GM12865 (cell line): ENCODE results near the gene ARMC3.
"Not testable (repeated sequence)": the region's sequence is repeated elsewhere in the genome, so short reads cannot be mapped to it uniquely, and the experiment has no call there.

Experiments used
- DNase-seq: peaks from one replicate; pipeline ENCODE4 v3.0.0; 2010; ENCODE audit warnings: low read depth
- H3K4me3 ChIP-seq: 2 replicates; pipeline ENCODE4 v1.5.1; 2011; ENCODE audit warnings: mild to moderate bottlenecking, low read depth, low read length, control low read depth
- TF ChIP-seq, protein P1 (sequence below): IDR thresholded peaks from 2 replicates; pipeline ENCODE4 v1.5.1; 2011; ENCODE audit warnings: low read length, control low read depth, low read depth, inconsistent platforms; ENCODE audit not compliant: insufficient read depth; ENCODE audit errors: missing control alignments

Gene ARMC3

DNA sequence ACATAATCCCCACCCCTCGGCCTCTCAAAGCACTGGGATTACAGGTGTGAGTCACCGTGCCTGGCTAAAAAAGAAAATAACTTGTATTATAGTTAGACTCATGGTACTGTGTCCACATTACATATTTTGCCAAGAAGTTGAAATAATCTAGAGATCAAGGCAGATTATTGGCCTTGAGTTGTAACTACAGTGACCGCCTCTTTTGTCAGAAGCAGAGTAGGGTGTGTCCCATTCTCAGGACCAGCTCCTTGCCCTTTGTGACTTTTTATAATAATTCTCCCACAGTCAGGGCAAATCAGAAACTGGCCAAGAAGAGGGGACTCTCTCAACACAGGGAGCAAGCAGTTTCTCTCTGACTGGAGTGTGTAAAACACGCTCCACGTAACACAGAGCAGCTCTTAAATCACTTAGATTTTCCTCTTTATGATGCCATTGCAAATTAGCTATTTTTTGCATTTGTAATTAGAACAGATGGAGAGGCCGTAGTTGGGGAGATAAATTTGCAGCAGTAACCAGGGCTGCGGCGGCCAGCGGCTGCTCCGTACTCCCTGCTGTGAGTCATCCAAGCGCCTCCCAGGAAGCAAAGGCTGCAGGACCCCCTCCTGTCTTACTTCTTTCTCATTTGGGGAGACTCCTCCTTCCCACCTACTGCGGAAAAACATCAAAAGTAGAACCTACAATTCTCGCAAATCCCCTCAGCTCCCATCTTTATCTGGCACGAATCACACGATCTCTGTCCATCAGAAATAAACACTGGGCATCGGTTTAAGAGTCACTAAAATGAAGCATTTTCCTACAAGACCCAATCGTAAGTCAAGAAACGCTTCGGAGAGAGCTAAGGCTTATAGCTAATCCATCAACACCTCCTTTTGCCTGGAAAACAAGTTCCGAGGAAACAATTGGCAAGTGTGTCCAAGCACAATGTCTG is 135.5 kb downstream of the ARMC3 start:
- H3K4me3 ChIP-seq: no peak overlapping the region
- DNase-seq: no peak
- TF ChIP-seq, protein P1, sequence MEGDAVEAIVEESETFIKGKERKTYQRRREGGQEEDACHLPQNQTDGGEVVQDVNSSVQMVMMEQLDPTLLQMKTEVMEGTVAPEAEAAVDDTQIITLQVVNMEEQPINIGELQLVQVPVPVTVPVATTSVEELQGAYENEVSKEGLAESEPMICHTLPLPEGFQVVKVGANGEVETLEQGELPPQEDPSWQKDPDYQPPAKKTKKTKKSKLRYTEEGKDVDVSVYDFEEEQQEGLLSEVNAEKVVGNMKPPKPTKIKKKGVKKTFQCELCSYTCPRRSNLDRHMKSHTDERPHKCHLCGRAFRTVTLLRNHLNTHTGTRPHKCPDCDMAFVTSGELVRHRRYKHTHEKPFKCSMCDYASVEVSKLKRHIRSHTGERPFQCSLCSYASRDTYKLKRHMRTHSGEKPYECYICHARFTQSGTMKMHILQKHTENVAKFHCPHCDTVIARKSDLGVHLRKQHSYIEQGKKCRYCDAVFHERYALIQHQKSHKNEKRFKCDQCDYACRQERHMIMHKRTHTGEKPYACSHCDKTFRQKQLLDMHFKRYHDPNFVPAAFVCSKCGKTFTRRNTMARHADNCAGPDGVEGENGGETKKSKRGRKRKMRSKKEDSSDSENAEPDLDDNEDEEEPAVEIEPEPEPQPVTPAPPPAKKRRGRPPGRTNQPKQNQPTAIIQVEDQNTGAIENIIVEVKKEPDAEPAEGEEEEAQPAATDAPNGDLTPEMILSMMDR: no peak

DNA sequence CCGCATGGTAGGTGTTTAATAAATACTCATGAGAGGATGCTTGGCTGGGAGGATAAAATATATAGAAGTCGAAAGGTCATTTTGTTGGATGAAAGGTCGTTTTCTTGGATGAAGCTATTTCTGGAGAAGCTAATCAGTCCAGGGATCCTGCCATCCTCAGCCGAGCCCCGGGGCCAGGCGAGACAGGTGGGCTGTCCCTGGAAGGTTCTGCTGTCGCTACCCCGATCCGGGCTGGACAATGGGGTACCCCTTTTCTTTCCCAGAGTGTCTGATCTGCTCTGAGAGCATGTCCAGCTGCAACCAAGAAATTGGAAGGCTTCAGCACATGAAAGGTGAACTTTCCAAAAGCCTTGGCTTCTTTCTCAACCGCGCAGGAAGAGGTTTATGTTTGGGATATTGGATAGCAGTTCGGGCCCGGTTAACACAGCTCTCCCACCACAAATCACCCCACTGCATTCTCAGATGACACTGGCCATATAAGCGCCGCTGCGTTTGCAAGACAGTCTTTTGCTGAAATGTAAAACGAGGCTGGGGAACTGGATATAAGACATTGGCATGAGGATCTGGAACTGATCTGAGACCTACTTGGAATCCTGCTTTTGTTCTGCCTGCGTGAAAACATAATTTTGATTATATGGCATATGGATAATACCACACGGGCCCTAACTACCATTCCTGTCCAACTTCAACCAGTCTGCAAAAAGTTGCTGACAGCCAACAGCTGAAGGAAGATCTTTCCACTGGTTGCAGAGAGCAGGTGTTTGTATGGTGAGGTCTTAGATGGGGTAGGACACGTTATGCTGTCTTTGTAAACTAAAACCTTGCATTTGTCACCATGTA is 136.3 kb downstream of the ARMC3 start:
- DNase-seq: no peak
- TF ChIP-seq, protein P1: no peak
- no peak overlapping the region for H3K4me3 ChIP-seq

DNA sequence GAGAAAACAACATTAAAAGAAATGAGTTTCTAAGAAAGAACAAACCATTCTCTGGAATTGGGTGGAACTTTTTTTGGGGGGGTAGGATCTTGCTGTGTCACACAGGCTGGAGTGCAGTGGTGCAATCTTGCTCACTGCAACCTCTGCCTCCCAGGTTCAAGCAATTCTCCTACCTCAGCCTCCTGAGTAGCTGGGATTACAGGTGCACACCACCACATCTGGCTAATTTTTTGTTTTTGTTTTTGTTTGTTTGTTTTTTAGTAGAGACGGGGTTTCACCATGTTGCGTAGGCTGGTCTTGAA is 136.9 kb downstream of the ARMC3 start:
- DNase-seq: not testable (repeated sequence)

DNA sequence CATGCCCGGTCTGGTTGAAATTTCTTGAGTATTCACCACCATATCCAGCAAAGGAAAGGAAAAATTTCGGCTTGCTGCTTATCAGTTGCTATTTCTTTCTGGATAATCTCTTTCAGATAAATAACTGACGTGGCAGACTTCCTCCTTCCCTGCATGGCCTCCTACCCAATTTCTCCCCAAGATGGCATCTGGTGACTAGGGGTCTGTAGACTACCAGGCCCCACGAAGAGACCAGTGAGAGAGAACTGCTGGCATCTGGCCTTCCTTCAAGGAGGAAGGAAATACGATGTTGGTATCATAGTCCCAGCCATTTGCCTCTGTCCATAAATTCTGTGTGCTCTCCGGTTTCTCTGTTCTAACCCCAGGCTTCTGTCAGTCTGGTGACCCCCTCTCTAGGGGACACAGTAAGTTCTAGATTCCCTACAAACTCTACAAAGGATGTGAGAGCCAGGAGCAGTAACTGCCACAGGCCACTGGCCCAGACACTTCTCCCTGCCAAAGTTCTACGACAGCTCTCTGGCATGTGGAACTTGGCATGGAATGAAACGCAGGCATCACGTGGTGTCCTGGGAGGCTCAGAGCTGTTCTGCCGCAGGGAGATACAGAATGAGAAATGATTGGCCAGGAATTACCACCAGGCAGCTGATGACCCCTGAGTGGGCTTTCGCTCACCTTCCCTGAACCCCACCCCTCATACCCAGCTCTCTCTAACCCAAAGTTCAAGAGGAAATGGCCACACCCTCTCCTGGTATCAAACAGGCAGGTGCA is 137.5 kb downstream of the ARMC3 start:
- H3K4me3 ChIP-seq: no peak overlapping the region
- DNase-seq: no peak
- TF ChIP-seq, protein P1: no peak

More for the DNA sequence above, 136.9 kb downstream of the ARMC3 start:
- not testable (repeated sequence) for H3K4me3 ChIP-seq

DNA sequence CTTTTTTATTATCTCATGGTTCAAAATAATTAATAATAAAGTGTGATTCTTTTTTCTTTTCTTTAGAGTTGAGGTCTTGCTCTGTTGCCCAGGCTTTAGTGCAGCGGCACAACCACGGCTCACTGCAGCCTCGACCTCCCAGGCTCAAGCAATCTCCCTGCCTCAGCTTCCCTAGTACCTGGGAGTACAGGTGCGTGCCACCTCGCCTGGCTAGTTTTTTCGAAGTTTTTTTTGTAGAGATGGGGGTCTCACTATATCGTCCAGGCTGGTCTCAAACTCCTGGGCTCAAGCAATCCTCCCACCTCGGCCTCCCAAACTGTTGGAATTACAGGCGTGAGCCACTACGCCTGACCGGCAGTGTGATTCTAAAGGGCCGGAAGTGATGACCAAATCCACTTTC is 139.5 kb downstream of the ARMC3 start:
- no peak overlapping the region for H3K4me3 ChIP-seq
- TF ChIP-seq, protein P1: no peak
- no peak for DNase-seq

DNA sequence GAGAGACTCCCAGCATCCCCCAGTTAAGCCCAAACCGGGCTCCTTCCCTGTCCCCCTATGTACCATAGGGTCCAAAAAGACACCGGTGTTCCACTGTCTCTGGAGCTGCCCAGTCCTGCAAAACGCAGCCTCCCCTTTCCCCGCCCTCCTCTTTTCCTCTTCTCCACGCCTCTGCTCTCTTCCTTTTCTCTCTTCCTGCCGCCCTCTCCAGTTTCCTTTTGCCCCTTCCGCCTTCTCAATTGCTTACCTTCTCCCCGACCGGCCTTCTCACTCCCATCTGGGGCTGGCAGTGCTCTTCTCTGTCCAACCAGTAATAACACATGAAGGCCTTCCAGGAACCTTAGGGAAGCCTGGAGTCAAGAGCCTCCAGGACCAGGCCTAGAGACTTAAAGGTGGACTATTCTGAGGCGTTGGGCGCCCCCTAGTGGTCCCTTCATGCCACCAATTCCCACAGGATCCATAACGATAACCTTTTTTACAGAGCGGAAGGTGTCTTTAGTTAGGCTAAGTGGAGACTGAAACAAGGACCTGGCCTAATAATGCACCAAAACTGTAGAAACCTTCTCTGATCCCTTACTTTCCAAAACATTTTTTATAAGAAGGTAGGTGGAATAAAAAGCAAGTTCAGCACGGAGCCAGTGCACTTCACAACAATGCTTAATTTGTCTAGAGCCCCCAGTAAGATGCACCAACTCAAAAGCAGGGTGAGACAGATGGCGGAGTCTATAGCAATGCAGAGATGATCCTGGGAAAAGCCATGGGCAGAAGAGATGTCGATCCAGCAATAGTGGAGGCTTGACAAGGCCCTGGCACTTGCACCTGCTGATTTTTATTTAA is 140.3 kb downstream of the ARMC3 start:
- TF ChIP-seq, protein P1: peak; percentile 79
- DNase-seq: peak; percentile 85

More for the DNA sequence above, 140.3 kb downstream of the ARMC3 start:
- H3K4me3 ChIP-seq: no peak overlapping the region
